RKO (cell line): ENCODE results near the gene ATCAY.
"Not testable (repeated sequence)": the region's sequence is repeated elsewhere in the genome, so short reads cannot be mapped to it uniquely, and the experiment has no call there.

Experiments used
- DNase-seq: peaks from one replicate; pipeline ENCODE4 v3.0.0-alpha.2; 2016; ENCODE audit warnings: low spot score

ATCAY gene

DNA sequence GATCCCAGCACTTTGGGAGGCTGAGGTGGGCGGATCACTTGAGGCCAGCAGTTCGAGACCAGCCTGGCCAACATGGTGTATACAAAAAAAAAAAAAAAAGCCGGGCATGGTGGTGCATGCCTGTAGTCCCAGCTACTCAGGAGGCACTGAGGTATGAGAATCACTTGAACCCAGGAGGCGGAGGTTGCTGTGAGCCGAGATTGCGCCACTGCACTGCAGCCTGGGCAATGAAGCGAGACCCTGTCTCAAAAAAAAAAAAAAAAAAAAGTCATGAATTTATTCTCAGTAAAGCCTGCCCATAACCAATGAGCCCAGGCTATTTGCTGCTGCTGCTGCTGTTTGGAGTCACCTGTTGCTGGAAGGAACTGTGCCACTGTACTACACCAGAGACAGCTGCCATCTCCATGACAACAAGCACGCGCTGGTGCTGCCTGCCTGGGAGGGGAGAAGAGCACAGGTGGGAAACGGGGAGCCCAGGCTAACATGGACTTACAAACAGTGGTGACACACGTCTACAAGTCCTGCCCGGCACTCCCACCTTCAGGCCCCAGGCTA is 23.0 kb upstream of the ATCAY start:
- DNase-seq, result no peak

DNA sequence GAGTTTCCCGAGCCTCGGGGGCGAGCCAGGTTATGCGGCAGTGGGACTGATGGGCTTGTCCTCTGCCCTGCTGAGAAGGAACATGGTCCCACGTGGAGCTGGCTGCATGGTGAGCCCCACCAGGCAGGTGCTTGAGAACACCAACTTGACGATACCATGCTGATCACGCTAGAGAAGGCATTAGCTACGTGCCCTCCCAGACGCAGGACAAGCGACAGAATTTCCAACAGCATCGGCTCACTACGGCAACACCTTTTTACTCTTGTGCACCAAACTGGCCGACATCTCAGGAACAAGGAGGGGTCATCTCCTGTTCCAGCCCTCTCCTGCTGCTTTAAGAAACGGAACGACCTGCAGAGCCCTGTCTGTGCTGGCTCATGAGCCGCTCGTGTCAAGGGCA is 20.0 kb upstream of the ATCAY start:
- no peak for DNase-seq

DNA sequence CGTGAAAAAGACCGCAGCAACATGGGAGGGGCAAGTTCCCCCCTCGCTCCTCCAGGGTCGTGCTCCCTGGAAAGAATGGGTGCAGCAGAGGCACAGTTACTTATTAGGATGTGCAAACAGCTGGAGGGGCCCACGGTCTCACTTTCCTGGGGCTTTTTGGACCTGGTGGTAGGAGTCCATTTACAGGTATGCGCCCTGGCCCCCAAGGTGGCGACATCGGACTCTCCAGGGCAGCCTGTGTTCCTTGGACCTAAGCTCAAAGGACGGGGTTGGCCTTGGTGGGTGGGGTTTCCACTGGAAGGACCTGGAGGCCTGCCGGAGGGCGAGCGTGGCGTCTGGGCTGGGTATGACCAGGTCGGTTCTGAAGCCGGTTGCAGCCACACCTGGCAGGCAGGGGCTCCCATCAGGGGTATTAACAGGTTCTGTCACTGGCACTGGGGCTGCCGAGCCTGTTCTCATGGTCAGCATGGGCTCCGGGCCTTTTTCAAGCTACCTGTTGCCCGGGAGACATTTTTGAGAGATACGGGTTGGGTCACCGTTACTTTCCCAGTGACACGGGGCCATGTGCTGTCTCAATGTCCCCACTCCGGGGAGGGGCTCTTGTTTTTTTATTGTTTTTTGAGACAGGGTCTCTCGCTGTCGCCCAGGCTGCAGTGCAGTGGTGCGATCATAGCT is 17.5 kb upstream of the ATCAY start:
- DNase-seq, result no peak

DNA sequence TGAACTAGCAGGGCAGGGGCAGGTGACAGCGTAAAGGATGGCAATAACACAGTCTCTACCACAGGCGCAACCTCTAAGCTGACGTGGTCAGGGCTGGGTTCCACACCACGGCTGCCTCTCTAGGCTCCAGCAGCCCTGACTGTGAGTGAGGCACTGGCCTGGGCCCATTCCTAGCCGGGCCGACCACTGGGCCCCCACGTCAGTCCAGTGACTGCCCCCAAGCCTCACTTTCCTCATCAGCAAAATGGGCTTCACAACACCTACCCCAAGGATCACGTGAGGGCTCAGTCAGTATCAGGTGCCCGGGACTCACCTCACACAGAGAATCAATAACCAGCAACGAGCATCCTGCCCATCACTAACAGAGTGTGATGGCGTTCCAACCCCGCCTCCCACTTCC is 16.8 kb upstream of the ATCAY start:
- DNase-seq, result no peak

DNA sequence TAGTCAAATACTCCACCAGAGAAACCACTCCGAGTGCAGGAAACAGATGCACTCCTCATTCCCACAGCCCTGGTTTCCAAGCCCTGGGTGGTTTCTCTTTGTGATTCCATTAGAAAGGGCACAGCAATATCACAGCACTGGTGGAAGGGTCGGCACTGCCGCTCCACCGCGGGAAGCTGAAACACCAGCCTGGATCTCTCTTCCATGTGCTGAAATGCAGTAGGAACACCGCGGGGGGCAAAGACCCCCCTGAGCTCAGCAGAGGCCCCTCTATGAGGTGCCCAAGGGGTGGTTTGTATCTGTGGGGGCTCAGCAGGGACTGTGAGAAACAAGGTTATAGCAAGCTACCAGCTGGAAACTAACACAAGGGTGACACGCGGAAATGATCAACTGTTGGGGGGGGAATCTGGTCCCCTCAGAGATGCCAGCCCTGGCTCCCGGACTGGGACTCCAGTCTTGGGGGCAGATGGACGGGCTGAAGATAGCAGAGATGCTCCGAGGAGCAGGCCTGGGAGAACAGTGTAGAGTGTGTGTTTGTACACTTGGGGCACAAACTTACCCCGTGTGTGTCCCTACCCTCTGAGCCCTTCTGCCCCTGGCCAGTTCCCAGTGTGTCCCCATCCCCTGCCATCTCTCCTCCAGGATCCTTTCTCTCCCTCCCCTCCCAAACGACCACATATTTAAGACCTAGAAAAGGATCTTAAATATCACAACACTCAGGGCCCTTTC is 13.4 kb upstream of the ATCAY start:
- no peak for DNase-seq

DNA sequence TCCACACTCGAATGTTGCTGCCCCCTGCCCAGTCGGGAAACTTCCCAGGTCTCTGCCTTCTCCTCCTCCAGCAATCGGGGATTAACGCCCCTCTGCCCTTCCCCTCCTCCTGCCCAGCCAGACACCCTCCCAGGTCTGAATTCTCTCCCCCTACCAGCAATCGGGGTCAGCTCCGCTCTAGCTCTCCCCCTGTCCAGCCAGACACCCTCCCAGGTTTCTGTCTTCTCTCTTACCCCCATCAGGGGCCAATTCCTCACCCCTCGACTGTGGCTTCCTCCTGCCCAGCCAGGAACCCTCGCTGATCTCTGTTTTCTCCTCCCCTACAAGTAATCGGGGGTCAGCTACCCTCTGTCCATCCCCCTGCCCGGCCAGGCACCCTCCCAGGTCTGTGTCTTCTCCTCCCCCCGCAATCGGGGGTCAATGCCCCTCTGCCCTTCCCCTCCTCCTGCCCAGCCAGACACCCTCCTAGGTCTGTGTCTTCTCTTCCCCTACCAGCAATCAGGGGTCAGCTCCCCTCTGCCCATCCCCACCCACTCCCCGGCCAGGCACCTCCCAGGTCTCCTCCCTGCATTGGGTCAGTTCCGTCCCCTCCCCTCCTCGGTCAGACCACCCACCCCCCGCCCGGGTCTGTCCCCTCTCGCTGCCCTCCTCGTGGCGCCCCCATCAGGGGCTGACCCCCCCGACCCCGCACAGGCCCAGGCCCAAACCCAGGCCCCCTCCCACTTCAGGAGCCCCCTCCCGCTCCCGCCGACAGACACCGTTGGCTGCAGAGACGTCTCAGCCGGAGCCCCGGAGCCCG is 12.3 kb upstream of the ATCAY start:
- DNase-seq, result no peak

DNA sequence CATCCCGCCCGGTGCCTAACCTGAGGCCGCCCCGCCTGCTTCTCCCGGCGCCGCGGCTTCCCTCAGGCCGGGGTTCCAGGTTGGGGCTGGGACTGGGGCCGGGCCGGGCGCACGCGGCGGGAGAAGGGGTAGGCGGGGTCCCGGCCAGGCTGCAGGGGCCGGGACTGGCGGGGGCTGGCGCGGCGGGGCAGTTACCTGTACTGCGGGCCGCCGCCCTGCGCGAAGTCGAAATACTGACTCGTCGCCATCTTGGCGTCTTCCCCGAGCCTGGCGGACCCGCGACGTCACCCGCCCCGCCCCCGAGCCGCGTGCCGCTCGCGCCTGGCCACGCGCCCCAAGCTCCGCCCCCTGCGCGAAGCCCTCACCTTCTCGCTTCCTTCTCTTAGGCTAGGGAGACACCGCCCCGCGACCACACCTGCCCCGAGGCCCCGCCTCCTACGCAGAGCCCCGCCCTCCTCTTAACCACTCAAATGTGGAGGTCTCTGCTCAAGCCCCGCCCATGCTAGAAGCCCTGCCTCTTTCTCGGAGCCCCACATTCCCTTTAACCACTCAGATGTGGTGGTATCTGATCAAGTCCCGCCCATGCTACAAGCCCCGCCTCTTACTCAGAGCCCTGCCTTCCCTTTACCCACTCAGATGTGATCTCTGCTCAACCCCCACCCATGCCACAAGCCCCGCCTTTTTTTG is 11.6 kb upstream of the ATCAY start, which contains the start of gene ZFR2:
TSS of gene ZFR2 (minus strand) at position 269 of the 687 bp plus-strand sequence. CDS start at position 248, 21 bp downstream.
- no peak for DNase-seq

DNA sequence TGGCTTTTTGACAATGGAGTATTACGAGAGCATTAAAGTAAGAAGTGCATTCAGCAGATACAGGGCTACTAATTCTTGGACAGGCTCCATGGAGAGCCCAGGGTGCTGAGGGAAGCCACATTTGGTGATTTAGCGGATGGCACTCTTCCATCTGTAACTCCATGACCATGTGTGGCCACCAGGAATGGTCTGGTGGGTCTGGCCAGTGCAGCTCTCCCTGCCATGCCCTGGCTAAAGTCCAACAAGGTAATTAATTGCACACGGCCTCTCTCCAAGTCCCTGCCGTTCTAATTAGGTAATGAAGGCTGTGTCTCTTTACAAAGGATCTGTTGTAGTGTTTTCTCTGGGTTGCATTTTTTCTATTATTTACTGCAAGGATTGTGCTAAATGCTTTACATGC is 7.3 kb upstream of the ATCAY start:
- DNase-seq, result no peak

DNA sequence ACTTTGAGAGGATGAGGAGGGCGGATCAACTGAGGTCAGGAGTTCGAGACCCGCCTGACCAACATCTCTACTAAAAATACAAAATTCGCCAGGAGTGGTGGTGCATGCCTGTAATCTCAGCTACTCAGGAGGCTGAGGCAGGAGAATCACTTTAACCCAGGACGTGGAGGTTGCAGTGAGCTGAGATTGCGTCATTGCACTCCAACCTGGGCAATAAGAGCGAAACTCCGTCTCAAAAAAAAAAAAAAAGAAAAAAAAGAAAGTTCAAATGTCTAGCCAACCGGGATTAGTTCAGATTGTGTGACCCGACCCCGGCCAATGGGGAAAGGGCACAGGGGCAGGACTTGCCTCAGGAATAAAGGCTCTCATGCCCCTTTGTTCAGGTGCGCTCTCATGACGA is 5.8 kb upstream of the ATCAY start:
- DNase-seq, result not testable (repeated sequence)

DNA sequence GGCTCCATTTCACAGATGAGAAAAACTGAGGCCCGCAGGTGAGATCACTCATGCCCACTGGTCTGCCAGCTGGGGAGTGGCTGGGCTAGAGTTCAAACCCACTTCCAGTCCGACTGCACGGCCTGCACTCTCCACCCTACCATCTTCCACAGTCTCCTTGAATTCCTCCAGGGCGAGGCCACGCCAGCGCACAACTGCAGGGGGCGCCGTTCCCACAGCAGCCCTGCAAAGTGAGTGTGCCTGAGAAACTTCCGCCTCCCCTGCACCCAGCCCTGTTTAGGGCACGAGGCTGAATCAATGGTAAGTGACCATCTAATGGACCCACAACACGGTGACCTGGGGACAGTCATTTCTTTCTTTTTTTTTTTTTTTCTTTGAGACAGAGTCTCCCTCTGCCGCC is 829 bp upstream of the ATCAY start:
- no peak for DNase-seq

DNA sequence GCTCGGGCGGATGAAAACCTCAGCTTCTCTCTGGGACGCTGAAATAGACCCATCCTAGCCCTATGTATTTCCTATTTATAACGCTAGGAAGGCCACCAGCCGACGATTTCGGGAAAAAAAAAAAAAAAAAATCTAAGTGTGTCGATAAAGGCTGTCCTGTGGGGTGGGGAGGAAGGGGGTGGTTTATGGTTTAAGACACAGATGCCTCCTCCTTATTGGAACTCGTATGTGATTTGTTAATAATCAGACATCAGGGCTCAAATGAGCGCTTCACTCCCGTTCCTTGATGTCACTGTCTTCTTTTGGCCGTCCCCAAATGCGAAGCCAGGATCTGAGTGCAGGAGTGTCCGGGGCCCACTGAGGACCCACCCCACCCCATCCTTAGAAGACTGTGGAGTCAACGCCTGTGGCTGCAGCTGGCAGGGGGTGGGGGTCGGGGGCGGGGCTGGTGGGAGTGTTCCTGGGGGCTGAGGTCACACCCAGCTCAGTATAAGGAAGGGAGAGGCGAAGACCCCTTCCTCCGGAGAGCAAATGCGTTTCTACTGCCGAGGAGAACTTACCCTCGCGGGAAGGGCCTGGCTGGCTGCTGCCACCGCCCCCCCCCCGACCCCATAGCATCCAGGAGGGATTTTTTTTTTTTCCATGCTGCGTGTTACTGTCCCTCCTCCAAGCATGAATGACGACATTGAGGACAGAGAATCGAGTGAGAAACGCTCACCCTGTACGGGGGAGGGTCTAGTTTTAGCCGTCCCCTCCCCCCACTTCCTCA is 971 bp downstream of the ATCAY start:
- no peak for DNase-seq

DNA sequence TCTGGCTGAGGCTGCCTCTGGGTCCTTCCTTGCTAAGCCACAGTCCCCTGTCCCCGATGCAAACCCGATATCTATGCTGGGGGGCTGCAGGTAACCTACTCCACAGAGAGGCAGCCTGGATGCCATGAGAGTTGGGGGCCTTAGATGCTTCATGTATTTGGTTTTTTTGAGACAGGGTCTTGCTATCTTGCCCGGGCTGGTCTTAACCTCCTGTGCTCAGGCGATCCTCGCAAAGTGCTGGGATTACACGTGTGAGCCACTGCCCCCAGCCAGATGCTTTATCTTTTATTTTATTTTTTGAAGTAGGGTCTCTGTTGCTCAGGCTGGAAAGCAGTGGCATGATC is 1.5 kb downstream of the ATCAY start:
- no peak for DNase-seq

DNA sequence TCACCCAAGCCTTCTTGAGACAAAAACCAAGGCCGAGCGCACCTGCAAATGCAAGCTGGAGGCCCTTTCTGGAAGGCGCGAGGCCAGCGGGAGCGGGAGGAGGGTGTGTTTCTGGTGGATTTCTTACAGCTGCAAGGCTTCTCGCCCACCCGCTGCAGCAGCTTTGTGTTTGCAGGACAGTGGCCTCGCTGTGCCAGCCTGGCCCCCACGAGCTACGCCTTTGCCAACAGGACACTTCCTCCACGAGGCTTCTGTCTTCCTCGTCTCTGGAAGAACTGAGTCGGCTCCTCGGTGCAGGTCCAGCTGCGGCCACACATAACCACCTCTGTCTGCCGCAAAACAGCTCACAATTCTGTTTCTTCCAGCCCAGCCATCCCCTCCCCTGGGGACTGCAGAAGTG is 10.1 kb downstream of the ATCAY start:
- DNase-seq, result no peak

DNA sequence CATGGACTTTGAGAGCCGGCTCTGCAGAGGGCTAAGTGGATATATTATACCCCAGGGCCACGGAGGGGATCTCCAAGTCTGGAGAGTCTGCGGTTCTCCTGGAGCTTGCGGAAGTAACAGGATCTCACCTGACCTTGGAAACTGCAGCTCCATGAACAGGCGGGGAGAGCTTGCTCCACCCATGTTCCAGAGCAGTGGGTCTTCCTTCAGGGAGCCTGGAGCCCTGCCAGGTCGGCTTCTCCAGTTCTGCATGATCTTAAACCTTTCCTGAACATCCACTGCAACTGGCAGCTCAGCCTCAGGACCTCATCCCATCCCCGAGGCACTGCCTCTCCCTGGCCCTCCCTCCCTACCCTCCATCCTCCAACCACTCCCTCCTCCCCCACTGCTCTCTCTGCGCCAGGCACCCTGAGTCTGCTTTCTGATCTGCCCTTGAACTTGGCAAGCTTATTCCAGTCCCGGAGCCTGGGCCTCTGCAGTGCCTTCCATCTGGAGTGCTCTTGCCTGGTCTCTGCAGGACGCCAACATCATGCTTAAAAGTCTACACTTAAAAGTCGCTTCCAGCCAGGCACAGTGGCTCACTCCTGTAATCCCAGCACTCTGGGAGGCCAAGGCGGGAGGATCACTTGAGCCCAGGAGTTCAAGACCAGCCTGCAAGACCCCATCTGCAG is 13.2 kb downstream of the ATCAY start:
- DNase-seq, result no peak

DNA sequence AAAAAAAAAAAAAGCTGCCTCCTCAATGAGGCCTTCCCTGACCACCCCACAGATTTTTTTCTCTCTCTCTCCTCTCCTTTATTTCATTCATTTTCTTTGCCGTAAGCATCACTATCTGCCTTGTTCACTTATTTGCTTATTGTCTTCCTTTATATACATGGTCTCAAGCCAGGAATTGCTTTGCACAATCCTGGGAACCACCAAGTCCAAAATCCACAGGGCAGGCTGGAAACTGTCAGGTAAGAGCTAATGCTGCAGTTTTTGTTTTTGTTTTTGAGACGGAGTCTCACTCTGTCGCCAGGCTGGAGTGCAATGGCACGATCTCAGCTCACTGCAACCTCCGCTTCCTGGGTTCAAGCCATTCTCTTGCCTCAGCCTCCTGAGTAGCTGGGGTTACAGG is 14.5 kb downstream of the ATCAY start:
- DNase-seq, result not testable (repeated sequence)

DNA sequence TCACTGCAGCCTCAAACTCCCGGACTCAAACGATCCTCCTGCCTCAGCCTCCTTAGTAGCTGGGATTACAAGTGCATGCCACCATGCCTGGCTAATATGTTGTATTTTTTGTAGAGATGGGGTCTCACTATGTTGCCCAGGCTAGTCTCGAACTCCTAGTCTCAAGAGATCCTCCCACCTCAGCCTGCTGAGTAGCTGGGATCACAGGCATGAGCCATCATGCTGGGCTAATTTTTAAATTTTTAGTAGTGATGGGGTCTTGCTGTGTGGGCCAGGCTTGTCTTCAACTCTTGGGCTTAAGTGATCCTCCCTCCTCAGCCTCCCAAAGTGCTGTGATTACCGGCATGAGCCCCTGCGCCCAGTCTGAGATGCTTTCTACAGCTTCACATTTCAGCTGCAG is 15.3 kb downstream of the ATCAY start:
- no peak for DNase-seq

DNA sequence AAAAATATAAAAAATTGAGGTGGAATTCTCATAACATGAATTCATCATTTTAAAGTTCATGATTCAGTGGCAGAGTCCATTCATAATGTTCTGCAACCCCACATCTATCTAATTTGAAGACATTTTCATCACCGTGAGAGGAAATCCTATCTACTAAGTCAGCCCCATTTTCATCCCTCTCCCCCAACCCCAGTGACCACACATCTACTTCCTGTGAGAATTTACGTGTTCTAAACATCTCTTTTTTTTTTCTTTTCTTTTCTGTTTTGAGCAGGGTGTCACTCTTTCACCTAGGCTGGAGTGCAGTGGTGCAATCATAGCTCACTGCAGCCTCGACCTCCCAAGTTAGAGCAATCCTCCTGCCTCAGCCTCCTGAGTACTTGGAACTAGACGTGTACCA is 17.5 kb downstream of the ATCAY start:
- DNase-seq, result no peak

DNA sequence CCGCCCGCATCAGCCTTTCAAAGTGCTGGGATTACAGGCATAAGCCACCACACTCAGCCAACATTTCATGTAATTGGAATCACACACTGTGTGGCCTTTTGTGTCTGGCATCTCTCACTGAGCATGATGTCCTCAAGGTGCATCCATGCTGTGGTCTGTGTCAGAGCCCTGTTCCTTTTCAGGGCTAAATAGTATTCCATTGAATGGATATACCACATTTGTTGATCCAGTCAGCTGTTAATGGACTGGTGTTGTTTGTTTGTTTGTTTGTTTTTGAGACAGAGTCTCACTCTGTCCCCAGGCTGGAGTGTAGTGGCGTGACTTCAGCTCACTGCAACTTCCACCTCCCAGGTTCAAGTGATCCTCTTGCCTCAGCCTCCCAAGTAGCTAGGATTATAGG is 17.9 kb downstream of the ATCAY start:
- DNase-seq, result no peak

DNA sequence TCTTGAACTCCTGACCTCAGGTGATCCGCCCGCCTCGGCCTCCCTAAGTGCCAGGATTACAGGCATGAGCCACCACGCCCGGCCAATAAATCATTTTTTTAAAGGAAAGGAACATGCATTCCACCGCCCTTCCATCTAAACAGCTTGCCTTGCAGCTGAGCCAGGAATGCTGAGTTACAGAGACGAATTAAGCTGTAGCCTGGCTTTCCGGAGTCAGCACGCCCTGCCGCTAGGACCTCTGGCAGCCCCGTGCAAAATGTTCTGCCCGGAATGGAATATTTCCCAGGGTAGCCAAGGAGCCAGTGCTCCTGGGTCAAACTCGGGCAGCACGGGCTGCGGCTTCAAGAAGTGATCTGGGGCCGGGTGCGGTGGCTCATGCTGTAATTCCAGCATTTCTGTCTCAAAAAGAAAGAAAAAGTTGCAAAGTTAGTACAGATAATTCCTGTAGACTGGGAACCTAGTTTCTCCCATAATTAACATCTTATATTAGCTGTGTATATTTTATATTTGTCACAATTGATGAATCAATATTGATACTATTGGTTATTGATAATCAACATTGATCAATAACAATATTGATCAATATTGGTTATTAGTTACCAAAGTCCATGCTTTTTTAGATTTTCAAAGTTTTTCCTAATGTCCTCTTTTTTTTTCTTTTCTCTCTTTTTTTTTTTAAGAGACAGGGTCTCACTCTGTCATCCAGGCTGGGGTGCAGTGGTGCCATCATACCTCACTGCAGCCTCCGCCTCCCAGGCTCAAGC is 19.2 kb downstream of the ATCAY start:
- DNase-seq, result no peak

DNA sequence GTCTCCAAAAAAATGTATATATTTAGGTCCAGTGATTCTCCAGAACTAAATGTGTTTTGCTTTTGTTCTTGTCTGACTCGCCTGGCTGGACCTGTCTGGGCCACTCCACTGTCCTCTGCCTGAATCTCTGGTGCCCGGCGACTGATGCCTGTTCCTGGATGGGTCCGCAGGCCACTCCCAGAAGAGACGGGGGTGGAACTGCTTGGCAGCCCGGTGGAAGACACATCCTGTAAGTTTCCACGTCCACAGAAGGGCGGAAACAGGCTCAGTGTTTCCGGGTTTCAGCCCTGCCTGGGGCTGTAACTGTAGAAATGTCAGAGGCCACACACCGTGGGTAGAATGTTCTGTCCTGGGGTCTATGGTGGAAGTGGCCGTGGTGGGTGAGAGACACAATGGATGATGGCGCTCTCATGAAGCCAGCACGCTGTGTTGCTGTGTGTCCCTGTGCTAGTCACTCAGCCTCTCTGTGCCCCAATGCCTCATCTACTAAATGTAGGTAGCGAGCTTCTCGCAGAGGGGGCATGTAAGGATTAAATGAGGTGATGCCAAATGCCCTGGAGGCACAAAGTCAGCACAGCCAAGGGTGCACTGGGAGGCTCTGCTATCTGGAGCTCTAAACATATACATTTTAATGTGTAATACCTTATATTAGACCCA is 22.0 kb downstream of the ATCAY start:
- no peak for DNase-seq
